GM12892 (cell line): ENCODE measurements around the gene CADM1.

ENCODE experiments used
- POLR2A ChIP-seq: IDR thresholded peaks from 2 replicates; pipeline ENCODE4 v1.6.1; 2011; ENCODE audit warnings: low read depth, low read length, control low read depth
- POLR2AphosphoS5 ChIP-seq: IDR thresholded peaks from 2 replicates; pipeline ENCODE4 v1.6.1; 2011; ENCODE audit warnings: low read depth, low read length, control low read depth

GRCh38 chr11:115302946-115303703 lies 201.1 kb downstream of the CADM1 start:
- TF ChIP-seq POLR2A (no peak), POLR2AphosphoS5 (no peak)
